AG09319 (cell line): ENCODE data around the gene ENDOU.

Experiments used
- DNase-seq: peaks from one replicate; pipeline ENCODE4 v3.0.0-alpha.2; 2010; ENCODE audit warnings: low read depth; ENCODE audit errors: extremely low read depth
- CTCF ChIP-seq: IDR thresholded peaks from 2 replicates; pipeline ENCODE4 v1.5.1; 2011; ENCODE audit warnings: low read depth, mild to moderate bottlenecking, inconsistent platforms, low read length, moderate library complexity

Gene ENDOU

DNA sequence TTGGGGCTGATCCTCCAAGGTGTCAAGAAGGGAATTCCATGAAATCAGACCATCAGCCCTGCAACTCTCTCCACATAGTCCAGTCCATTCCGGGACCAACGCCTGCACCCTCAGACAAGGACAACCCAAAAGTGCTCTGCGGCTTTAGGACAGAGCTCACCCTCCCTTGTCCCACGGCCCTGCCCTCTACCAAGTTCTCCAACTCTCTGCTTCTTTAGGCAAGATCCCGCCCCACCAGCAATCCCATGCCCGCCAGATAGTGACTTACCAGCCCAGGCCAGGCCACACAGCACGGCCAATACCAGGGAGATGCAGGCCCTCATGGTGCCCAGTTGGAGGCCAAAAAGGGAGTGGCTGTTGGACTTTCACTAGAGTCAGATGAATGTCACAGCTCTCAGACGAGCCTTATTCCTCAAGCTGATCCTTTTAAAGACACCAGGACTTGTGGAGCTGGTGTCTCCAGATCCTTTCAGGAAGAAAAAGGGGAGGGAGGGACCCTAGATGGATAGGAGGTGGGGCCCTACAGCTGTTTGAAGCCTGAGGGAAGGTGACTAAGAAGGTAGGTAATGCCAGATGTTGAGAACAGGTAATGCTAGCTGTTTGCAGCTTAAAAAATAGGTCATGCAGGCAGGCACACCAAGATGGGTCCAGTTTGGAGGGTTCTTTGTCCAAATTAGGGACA, at the start of gene ENDOU:
Gene ENDOU (minus strand): TSS at position 400 of the 682 bp plus-strand sequence. CDS start 77 bp downstream, at position 323.
- DNase-seq: no peak
- TF ChIP-seq CTCF: no peak

GRCh38 chr12:47774663-47775062, 49.4 kb upstream of the ENDOU start:
- no peak for TF ChIP-seq CTCF
- no peak for DNase-seq

GRCh38 chr12:47773858-47774580, 48.7 kb upstream of the ENDOU start:
- no peak for DNase-seq
- TF ChIP-seq CTCF: no peak; the same call in 1 of the 2 replicates

DNA sequence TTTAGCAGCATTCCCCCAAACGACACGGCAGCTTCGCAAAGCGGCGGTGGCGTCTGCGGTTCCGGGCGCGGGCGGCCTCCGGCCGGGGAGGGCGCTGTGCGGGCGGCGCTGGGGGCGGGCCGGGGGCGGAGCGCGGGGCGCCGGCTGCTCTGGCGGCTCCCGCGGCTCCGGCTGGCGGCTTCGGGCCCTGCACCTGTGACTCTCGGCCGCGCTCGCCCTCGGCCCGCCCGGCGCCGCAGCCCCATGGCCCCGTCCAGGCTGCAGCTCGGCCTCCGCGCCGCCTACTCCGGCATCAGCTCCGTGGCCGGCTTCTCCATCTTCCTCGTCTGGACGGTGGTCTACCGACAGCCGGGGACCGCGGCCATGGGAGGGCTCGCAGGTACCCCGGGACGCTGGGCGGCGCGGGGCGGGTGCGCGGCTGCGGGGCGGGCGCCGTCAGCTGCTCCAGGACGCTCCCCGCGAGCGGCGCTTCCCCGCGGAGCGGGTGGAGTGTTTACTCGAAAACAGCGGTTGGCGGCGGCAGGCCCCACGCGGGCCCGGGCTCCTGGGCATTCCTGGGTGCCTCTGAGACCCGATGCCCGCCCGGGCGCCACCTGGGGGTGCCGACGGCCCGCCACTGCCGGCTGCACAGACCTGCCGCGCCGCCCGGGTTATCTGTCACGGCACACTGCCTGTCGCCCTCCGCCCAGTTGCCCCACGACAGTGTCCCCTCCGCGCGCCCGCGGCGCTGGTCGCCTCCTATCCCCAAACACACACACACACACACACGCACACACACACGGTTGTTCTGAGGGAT, 48.0 kb upstream of the ENDOU start, which contains the start of gene SLC48A1:
Gene SLC48A1 (plus strand): TSS at position 177 of the 796 bp plus-strand sequence. CDS start 67 bp downstream, at position 244.
- peak; percentile 27 for TF ChIP-seq CTCF
- DNase-seq: no peak

- no peak for DNase-seq
- TF ChIP-seq CTCF: no peak
These were observed 47.4 kb upstream of the ENDOU start for GRCh38 chr12:47772738-47773061.

- no peak for DNase-seq
- TF ChIP-seq CTCF: no peak
These were observed 46.9 kb upstream of the ENDOU start for GRCh38 chr12:47772094-47772660.

DNA sequence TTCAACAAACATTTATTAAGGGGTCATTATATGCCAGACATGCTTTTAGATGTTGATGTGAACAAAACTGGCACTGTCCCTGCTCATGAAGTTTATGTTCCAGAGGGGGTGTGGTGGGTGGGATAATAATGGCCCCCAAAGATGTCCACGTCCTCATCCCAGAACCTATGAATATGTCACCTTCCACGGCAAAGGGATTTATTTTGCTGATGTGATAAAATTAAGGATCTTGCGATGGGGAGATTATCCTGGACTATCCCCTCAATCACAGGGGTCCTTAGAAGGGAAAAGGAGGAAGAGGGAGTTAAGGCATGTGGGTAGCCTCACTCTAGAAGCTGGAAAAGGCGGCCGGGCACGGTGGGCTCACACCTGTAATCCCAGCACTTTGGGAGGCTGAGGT, 46.0 kb upstream of the ENDOU start:
- TF ChIP-seq CTCF: no peak
- no peak for DNase-seq
